GM13976 (cell line): ENCODE results near the gene FBXL5.

Experiments used
- DNase-seq: peaks from one replicate; pipeline ENCODE4 v3.0.0; 2012; ENCODE audit warnings: low spot score
- in situ Hi-C: fragments of 300-500 bp; cut with MboI; formaldehyde crosslinking; loops from one replicate; pipeline ENCODE4 v1.12.0; 2022; ENCODE audit warnings: low sequenced_read_pairs, mixed read lengths, inconsistent platforms; ENCODE audit not compliant: unreplicated experiment
- TF ChIP-seq, protein P1 (sequence below): IDR thresholded peaks from 2 replicates; pipeline ENCODE4 v1.5.1; 2012; ENCODE audit warnings: borderline replicate concordance, mild to moderate bottlenecking; ENCODE audit not compliant: insufficient read depth; ENCODE audit errors: extremely low read depth, missing control alignments, control extremely low read depth

The FBXL5 gene

DNA sequence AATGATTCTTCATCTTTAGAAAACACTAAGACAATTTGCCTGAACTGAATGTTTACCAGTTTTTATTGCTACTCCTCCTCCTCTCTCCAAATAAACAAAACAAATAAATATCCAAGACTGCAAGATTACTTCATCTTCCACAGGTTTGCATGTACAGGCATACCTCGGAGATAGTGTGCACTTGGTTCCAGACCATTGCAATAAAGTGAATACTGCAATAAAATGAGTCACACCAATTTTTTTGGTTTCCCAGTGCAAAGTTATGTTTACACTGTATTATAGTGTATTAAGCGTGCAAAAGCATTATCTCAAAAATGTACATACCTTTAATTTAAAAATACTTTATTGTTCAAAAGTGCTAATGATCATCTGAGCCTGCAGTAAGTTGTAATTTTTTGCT lies 53.3 kb downstream of the FBXL5 start:
- TF ChIP-seq, protein P1, sequence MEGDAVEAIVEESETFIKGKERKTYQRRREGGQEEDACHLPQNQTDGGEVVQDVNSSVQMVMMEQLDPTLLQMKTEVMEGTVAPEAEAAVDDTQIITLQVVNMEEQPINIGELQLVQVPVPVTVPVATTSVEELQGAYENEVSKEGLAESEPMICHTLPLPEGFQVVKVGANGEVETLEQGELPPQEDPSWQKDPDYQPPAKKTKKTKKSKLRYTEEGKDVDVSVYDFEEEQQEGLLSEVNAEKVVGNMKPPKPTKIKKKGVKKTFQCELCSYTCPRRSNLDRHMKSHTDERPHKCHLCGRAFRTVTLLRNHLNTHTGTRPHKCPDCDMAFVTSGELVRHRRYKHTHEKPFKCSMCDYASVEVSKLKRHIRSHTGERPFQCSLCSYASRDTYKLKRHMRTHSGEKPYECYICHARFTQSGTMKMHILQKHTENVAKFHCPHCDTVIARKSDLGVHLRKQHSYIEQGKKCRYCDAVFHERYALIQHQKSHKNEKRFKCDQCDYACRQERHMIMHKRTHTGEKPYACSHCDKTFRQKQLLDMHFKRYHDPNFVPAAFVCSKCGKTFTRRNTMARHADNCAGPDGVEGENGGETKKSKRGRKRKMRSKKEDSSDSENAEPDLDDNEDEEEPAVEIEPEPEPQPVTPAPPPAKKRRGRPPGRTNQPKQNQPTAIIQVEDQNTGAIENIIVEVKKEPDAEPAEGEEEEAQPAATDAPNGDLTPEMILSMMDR = no peak
- DNase-seq = no peak
- in situ Hi-C loops = no loop called here

DNA sequence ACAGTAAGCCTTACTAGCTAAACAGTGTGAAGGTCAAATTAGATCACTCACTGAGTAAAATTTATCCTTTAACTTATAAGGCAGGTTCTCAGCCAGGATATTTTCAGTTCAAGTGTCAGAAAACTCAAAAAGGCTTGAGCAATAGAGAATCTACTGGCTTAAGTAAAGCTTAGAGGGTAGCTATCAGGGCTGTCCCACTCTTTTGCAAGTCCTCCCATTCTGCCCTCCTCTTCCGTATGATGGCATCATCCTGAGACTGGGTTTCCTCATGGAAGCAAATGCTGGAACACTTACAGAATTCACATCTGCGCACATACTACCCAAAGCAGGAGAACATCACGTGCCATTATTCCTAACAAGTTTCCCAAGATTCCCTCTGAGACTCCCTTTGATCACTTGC lies 55.0 kb downstream of the FBXL5 start:
- in situ Hi-C loops = no loop called here
- TF ChIP-seq, protein P1 = no peak
- DNase-seq = no peak

GRCh38 chr4:15598644-15599043 lies 56.5 kb downstream of the FBXL5 start:
- TF ChIP-seq, protein P1 = no peak
- in situ Hi-C loops = no loop called here
- no peak for DNase-seq

DNA sequence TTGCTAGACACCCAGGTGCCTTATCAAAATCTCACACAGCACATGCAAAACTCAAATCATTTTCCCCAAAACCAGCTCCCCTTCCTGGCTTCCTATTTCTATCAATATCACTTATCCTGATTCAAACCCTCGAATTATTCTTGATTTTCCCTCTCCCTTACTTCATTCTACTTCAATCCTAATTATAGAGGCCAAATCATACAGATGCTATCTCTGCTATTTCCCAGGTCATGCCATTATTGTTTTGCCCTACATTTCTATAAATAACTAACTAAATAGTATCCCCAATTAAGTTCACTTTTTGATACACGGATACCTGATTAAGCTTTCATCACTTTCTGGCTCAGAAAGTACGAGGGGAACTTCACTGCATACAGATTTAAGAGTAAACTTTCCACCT lies 62.4 kb downstream of the FBXL5 start:
- TF ChIP-seq, protein P1 = no peak
- no peak for DNase-seq
- in situ Hi-C loops = no loop called here

DNA sequence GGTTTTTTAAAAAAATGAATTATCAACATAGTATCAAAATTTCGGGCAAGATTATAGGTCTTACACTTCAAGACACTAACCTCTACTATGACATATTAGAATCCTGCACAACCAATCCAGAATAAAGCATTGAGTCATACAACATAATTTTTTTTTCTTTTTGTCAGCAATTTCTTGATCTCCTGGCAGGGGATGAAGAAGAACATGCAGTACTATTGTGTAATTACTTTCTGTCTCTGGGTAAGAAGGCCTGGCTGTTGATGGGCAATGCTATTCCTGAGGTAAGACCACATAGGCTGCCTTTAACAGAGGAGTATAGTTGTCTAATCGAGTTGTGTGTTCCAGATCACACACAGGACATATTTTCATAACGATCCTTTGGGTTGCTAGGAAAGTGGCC lies 67.5 kb downstream of the FBXL5 start:
- in situ Hi-C loops = no loop called here
- DNase-seq = no peak
- TF ChIP-seq, protein P1 = no peak

DNA sequence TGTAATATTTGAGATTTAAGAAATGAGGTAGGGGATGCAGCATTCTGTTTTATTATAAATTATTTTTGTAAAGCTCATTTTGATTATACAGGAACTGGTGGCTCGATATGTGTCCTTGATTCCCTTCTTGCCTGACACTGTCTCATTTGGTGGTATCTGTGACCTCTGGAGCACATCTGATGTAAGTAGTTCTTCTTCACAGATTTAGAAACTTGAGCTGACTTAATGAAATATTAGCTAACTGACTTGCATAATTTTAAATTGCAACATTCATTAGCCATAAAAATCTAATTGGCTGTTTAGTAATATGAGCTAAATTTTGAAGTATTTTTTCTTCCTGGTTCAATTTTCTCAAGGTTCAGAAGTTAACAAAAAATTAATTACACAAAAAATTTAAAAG lies 69.1 kb downstream of the FBXL5 start:
- TF ChIP-seq, protein P1 = no peak
- no peak for DNase-seq
- in situ Hi-C loops = no loop called here

- TF ChIP-seq, protein P1 = no peak
Observed at GRCh38 chr4:15585331-15585730, 69.8 kb downstream of the FBXL5 start.

More at GRCh38 chr4:15585331-15585730, 69.8 kb downstream of the FBXL5 start:
- in situ Hi-C loops = no loop called here
- no peak for DNase-seq
